Measurements from ENCODE around the gene NEURL1. TPM values are rescaled to one million over a fixed set of nuclear protein-coding genes. Genes with fewer than 3 reads are reported as not detected.

NEURL1 gene
- total RNA-seq, 1 experiment from 2014 or later, result 0.10 TPM

- in situ Hi-C loops (cut with HindIII; ENCODE audit: low pct_unique_long_range_greater_than_20kb, low sequenced_read_pairs) (no loop called here), intact Hi-C loops (cut with micrococcal nuclease; ENCODE audit: unreplicated experiment) (no loop called here)
- Histone ChIP-seq H3K27ac (ENCODE audit: low read length) (no peak overlapping the region), H3K36me3 (ENCODE audit: control insufficient read depth, insufficient read depth, low read length) (no peaks in the 10 kb centered on the region), H3K4me1 (ENCODE audit: control insufficient read depth, insufficient read depth, low read length) (no peaks in the 10 kb centered on the region), H3K27me3 (ENCODE audit: control insufficient read depth, insufficient read depth, low read length) (no peaks in the 10 kb centered on the region), H3K9me3 (ENCODE audit: control insufficient read depth, insufficient read depth, low read depth, low read length) (no peaks in the 10 kb centered on the region), H3K4me3 (ENCODE audit: low read depth in 2 of 2, low read length in 2 of 2) (no peak overlapping the region)
- TF ChIP-seq TCF7L2 (IDR thresholded peaks at IDR 0.05; ENCODE audit: low read depth, low read length) (no peak), REST (IDR thresholded peaks at IDR 0.05; ENCODE audit: insufficient read depth in 1 of 2, low read depth in 2 of 2, low read length in 1 of 2) (no peak), SIN3A (IDR thresholded peaks at IDR 0.05; ENCODE audit: borderline replicate concordance, insufficient read depth, low read depth, low read length) (no peak), POLR2AphosphoS5 (IDR thresholded peaks at IDR 0.05; ENCODE audit: low read depth, low read length) (no peak), CTCF (IDR thresholded peaks at IDR 0.05) (no peak)
- DNase-seq (ENCODE audit: low read depth, low spot score) (no peak), ATAC-seq (0 out of 2 replicates have a peak, but pooled peaks have one; percentile 7)
- no TSS peak for BruUV-seq (replicated peaks)
- ChIA-PET CTCF (no interaction called here), POLR2A (no interaction called here)
Measured at GRCh38 chr10:103635580-103635979, 142.1 kb downstream of the NEURL1 start.

- Histone ChIP-seq H3K4me1 (ENCODE audit: control insufficient read depth, insufficient read depth, low read length) (no peaks in the 10 kb centered on the region), H3K27ac (ENCODE audit: low read length) (no peak overlapping the region), H3K9me3 (ENCODE audit: control insufficient read depth, insufficient read depth, low read depth, low read length) (no peaks in the 10 kb centered on the region), H3K36me3 (ENCODE audit: control insufficient read depth, insufficient read depth, low read length) (no peaks in the 10 kb centered on the region), H3K4me3 (ENCODE audit: low read depth in 2 of 2, low read length in 2 of 2) (no peak overlapping the region), H3K27me3 (ENCODE audit: control insufficient read depth, insufficient read depth, low read length) (no peaks in the 10 kb centered on the region)
- ChIA-PET CTCF (no interaction called here), POLR2A (no interaction called here)
- no TSS peak for BruUV-seq (replicated peaks)
- in situ Hi-C loops (cut with HindIII; ENCODE audit: low pct_unique_long_range_greater_than_20kb, low sequenced_read_pairs), result no loop called here
- no peak for ATAC-seq
- DNase-seq (ENCODE audit: low read depth, low spot score), result no peak
- TF ChIP-seq TCF7L2 (IDR thresholded peaks at IDR 0.05; ENCODE audit: low read depth, low read length), result no peak
- TF ChIP-seq POLR2AphosphoS5 (IDR thresholded peaks at IDR 0.05; ENCODE audit: low read depth, low read length), result no peak
- no peak for TF ChIP-seq CTCF (IDR thresholded peaks at IDR 0.05)
- no peak for TF ChIP-seq SIN3A (IDR thresholded peaks at IDR 0.05; ENCODE audit: borderline replicate concordance, insufficient read depth, low read depth, low read length)
- TF ChIP-seq REST (IDR thresholded peaks at IDR 0.05; ENCODE audit: insufficient read depth in 1 of 2, low read depth in 2 of 2, low read length in 1 of 2), result no peak
- intact Hi-C loops (cut with micrococcal nuclease; ENCODE audit: unreplicated experiment), result no loop called here
Measured at GRCh38 chr10:103636492-103636891, 143.0 kb downstream of the NEURL1 start.
